ENCODE results near the gene TCP11L1.
"Not testable (repeated sequence)": the region's sequence is repeated elsewhere in the genome, so short reads cannot be mapped to it uniquely, and the experiment has no call there.

TCP11L1 gene

DNA sequence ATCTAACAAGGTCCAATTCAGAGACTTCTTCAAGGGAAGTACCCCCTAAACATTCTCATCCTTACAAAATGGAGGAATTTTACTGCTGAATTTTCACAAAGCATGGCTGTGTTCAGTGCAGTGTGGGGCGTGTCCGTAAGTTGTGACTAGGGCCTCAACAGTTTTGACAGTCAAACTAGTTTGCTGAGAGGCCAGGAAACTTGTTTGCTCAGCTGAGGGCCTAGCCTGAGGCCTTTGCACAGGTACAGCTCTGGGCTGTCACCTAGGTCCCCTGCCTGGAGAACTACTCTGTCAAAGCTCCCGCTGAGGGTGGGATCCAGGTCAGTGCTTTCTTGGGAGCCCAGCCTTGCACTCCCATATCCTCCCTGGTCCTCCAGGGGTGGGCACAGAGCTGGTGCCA is 27.9 kb downstream of the TCP11L1 start:
- DNase-seq, result no peak

DNA sequence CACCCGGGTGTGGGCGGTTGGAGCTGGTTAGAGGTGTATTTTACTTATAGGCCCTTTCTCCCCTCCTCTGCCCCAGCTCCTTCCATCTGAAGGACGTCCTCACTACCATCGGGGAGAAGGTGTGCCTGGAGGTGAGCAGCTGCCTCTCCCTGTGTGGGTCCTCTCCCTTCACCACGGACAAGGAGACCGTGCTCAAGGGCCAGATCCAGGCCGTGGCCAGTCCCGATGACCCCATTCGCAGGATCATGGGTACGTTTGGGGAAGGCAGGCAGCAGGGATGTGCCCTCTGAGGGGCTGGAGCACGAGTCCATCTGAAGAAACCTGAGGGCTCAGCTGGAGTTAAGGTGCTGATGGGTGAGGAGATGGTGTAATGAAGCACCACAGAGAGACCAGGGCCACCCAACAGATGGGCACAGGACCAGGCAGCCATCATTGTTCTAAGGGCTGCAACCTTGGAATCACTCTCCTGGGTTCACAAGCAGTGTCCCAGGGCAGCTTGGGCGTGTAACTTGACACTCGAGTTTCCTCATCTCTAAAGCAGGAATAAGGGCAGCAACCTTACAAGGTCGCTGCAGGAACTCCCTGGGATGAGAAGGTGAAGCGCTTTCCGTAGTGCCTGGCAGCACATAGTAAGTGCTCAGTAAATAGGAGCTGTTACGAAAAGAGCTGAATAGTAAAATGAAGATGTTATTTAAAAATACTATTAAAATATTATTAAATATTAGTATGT is 29.4 kb downstream of the TCP11L1 start:
- no peak for DNase-seq

DNA sequence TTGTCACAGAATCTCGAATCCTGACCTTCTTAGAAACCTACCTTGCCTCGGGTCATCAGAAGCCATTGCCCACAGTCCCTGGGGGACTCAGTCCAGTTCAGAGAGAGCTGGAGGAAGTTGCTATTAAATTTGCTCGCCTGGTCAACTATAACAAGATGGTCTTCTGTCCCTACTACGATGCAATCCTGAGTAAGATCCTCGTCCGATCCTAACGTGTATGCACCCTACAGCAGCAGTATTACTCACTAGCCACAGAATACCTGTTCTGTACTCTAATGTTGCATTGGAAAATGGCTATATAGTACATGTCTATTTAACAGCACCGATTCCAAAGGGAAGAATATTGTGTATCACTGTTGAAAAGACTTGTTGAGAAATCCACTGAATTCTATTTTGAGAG is 33.1 kb downstream of the TCP11L1 start:
- DNase-seq, result no peak

DNA sequence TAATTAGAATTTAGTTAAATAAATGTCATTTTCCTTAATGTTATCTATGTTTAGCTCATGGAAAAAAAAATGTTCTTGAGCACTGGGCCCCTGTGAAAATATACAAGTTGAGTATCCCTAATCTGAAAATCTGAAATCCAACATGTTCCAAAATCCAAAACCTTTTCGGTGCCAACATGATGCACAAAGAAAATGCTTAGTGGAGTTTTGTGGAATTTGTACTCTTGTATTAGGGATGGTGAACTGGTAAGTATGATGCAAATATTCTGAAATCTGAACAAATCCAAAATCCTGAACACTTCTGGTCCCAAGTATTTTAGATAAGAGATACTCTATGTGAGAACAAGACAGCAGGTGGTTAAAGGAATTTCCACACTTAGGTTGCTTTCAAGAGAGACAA is 44.5 kb downstream of the TCP11L1 start:
- DNase-seq, result no peak

DNA sequence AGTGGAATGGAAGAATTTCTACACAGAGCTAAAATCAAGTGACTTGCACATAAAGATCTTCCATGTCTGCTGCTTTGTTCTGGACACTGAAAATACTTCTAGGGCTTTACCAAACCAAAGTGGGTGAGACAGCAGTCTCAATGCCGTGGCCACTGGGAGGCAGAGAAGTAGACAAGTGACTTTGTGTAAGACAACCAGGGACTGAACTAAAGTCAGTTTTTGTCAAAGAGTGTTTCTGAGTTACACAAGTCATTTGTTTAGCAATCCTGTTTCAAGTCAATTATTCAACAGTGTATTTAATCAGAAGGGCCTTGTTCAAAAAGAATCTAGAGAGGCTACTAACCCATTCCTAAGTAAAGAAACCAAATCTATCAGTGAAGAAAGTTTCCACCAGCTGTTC is 46.6 kb downstream of the TCP11L1 start:
- DNase-seq, result no peak

DNA sequence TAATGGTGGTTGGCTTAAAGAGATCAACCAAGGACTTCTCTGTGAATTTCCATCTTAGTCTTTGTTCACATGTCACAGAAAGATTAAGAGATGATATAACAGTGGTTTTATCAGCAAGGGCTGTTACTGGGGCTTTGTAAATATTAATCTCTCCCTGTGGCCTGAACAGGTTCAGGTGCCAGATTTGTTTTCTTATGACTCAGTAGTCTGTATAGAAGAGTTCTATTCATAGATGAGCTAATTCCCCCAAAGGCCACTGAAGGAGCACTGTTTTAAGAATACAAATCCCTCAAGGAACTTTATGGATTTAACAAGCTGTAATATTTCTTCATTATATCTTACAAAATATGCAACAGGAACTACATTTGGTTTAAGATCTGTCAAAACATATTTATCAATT is 50.4 kb downstream of the TCP11L1 start:
- no peak for DNase-seq

DNA sequence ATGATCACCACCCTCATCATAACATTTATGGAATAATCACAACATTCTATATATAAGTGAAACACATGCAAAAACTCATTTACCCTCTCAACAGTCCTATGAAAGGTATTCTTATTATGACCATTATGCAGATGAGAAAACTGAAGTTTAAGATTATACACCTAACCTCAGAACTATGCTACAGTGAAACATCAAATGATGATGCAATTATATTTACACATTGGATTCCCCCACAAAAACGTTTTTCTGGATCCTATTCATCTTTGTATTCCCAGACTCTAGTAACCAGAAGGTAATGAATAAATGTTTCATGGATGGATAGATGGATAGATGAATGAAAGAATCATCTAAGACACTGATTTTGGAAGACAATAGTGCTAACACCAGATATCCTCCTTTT is 54.8 kb downstream of the TCP11L1 start:
- no peak for DNase-seq

DNA sequence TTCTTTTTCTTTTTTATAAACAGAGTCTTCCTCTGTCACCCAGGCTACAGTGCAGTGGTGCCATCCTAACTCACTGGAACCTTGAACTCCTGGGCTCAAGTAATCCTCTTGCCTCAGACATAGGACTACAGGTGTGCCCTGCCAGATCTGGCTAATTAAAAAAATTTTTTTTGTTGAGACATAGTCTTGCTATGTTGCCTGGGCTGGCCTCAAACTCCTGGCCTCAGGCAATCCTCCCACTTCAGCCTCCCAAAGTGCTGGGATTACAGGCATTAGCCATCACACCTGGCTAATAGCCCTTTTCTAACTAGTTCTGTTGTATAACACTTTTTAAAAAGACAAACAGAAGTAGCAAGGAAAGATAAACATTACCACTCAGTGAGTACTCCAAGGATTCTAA is 64.5 kb downstream of the TCP11L1 start:
- DNase-seq, result no peak

DNA sequence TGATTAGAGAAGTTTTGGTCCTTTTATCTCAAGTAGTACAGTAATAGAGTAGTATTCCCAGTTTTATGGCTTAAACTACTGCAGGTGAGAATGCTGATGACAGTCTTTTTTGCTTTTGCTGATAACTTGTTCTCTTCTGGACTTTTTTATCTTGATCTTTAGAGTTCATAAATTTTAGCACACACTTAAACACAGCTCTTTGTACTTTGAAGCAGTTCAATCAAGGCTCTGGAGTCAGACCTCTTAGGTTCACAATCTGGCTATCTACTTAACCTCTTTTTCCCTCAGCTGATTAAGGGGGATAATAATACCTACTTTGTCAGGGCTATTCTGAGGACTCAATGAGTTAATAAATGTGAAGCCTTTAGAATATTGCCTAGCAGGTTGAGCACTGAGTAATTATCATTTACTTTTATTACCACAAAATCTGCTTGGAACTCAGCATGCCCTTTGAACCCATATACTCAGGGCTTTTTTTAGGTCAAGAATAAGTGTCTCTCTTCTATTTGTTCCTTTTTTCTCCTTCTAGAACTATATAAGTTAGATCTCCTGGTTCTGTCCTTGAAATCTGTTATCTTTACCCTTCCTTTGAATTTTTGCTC is 70.0 kb downstream of the TCP11L1 start:
- DNase-seq, result no peak

DNA sequence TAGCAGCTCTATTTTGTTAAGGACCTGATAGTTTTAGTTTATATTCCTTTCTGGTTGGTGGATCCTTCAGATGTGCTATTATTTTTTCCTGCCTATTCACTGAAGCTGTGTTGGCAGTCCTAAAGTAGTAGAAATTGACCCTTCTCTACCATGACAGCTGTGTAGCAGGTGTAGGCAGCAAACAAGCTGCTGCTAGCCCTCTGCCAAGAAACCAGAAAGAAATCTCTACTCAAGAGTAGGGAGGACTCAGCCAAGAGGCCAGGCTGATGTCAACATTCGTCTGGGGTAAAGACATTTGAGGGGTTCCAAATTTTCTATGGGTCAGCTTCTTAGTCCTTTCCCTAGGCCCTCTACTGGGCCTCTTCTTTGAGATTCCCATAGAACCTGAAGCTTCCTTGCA is 70.7 kb downstream of the TCP11L1 start:
- peak; percentile 25 for DNase-seq

DNA sequence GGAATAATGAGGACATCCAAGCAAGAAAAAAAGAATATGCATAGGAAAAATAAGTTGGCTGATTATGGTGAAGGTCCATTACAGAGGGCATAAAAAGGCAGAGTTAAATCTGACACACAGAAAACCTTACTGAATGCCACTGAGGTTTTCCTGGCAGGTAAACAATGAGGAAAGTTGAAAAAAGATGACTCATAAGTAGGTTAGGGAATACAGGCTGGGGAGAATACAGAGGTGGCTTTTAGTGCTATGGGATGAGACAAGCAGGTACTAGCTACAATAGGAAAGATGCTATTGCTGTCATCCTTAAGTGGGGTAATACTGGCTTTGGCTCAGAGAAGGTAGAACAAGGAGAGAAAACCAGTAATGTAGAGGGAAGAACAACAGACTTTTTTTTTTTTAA is 77.2 kb downstream of the TCP11L1 start:
- no peak for DNase-seq

DNA sequence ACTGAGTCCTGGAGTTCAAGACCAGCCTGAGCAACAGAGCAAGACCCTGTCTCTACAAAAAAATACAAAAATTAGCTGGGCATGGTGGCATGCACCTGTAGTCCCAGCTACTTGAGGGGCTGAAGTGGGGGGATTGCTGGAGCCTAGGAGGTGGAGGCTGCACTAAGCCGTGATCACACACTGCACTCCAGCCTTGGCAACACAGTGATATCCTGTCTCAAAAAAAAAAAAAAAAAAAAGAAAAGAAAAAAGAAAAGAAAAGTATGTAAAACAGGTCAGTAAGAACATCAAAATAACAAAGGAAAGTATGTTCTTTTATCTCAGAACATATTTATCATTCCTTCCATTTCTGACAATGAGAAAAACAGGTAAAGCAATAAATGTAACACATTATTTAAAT is 83.3 kb downstream of the TCP11L1 start:
- not testable (repeated sequence) for DNase-seq
